GM12892 (cell line): ENCODE measurements around the gene KIF18B.

Source experiments
- POLR2A ChIP-seq: IDR thresholded peaks from 2 replicates; pipeline ENCODE4 v1.6.1; 2011; ENCODE audit warnings: low read depth, low read length, control low read depth
- POLR2AphosphoS5 ChIP-seq: IDR thresholded peaks from 2 replicates; pipeline ENCODE4 v1.6.1; 2011; ENCODE audit warnings: low read depth, low read length, control low read depth
- TAF1 ChIP-seq: IDR thresholded peaks from 2 replicates; pipeline ENCODE4 v1.6.1; 2011; ENCODE audit warnings: low read depth, mild to moderate bottlenecking, control low read depth, low read length, borderline replicate concordance

GRCh38 chr17:44976206-44976605 is 28.6 kb upstream of the KIF18B start:
- TF ChIP-seq POLR2AphosphoS5 (no peak), POLR2A (no peak), TAF1 (no peak)
